NCI-H2227 (cell line): ENCODE data around the gene PMM2.
"Not testable (repeated sequence)": the region's sequence is repeated elsewhere in the genome, so short reads cannot be mapped to it uniquely, and the experiment has no call there.

ENCODE experiments used
- DNase-seq: peaks from one replicate; lab custom pipeline; 2025; ENCODE audit not compliant: unreplicated experiment; lab: John Stamatoyannopoulos, UW

PMM2 gene

GRCh38 chr16:8866118-8866883 is 68.7 kb downstream of the PMM2 start:
- peak; percentile 83 for DNase-seq

- no peak for DNase-seq
Observed at GRCh38 chr16:8866884-8867215, 69.2 kb downstream of the PMM2 start.

GRCh38 chr16:8867216-8867931 is 69.7 kb downstream of the PMM2 start:
- DNase-seq = no peak

GRCh38 chr16:8867932-8868415 is 70.3 kb downstream of the PMM2 start:
- no peak for DNase-seq

GRCh38 chr16:8868416-8869211 is 71.0 kb downstream of the PMM2 start, which contains the start of gene CARHSP1:
CARHSP1 (minus strand) TSS chr16:8869006; CDS start chr16:8859328, 9,678 bp downstream.
- peak; percentile 96 for DNase-seq

GRCh38 chr16:8869212-8869987 is 71.8 kb downstream of the PMM2 start:
- DNase-seq = peak; percentile 29

GRCh38 chr16:8869988-8870241 is 72.3 kb downstream of the PMM2 start:
- DNase-seq = not testable (repeated sequence)

- no peak for DNase-seq
Observed at GRCh38 chr16:8872071-8872470, 74.4 kb downstream of the PMM2 start.

- DNase-seq = no peak
Observed at GRCh38 chr16:8872967-8873865, 75.6 kb downstream of the PMM2 start.

GRCh38 chr16:8873866-8874195 is 76.2 kb downstream of the PMM2 start:
- DNase-seq = not testable (repeated sequence)

- DNase-seq = no peak
Observed at GRCh38 chr16:8874388-8874787, 76.7 kb downstream of the PMM2 start.

GRCh38 chr16:8875317-8875716 is 77.7 kb downstream of the PMM2 start:
- not testable (repeated sequence) for DNase-seq

GRCh38 chr16:8877894-8878522 is 80.4 kb downstream of the PMM2 start:
- no peak for DNase-seq

GRCh38 chr16:8878523-8878911 is 80.9 kb downstream of the PMM2 start:
- no peak for DNase-seq

- no peak for DNase-seq
Observed at GRCh38 chr16:8880839-8881510, 83.3 kb downstream of the PMM2 start.

- DNase-seq = no peak
Observed at GRCh38 chr16:8882041-8882617, 84.5 kb downstream of the PMM2 start, which contains the start of gene LITAFD. LITAFD (plus strand) TSS chr16:8882351; CDS start chr16:8884356, 2,005 bp downstream.

- no peak for DNase-seq
Observed at GRCh38 chr16:8882725-8883377, 85.2 kb downstream of the PMM2 start.
